HL-60/S4 treated with phorbol 12-myristate 13-acetate at 8.2 ng/mL for 4 days and 3 days (cell line): ENCODE measurements around the gene ZSCAN1.
"Not testable (repeated sequence)": the region's sequence is repeated elsewhere in the genome, so short reads cannot be mapped to it uniquely, and the experiment has no call there.

Source experiments
- in situ Hi-C: fragments of 300-500 bp; cut with MboI; formaldehyde crosslinking; loops from 2 replicates; pipeline ENCODE4 v1.15.0; 2022; ENCODE audit warnings: low sequenced_read_pairs

Gene ZSCAN1

GRCh38 chr19:58033741-58034476 lies at the start of gene ZSCAN1:
Gene ZSCAN1 (plus strand): TSS chr19:58034025. CDS start chr19:58037837, 3,812 bp downstream.
- in situ Hi-C loops, result no loop called here

- in situ Hi-C loops, result no loop called here
These were observed 41.0 kb upstream of the ZSCAN1 start for GRCh38 chr19:57992841-57993240.

GRCh38 chr19:58000677-58001076 lies 33.1 kb upstream of the ZSCAN1 start:
- in situ Hi-C loops, result no loop called here

- in situ Hi-C loops, result no loop called here
These were observed 31.9 kb upstream of the ZSCAN1 start for GRCh38 chr19:58001895-58002369.

- in situ Hi-C loops, result no loop called here
These were observed 31.2 kb upstream of the ZSCAN1 start, which contains the start of gene ZNF606 for GRCh38 chr19:58002384-58003173. Gene ZNF606 (minus strand): TSS chr19:58002820. CDS start chr19:58001319, 1,501 bp downstream.

- in situ Hi-C loops, result no loop called here
These were observed 30.5 kb upstream of the ZSCAN1 start for GRCh38 chr19:58003174-58003828.

GRCh38 chr19:58007285-58007684 lies 26.5 kb upstream of the ZSCAN1 start:
- in situ Hi-C loops, result no loop called here

- in situ Hi-C loops, result not testable (repeated sequence)
These were observed 24.9 kb upstream of the ZSCAN1 start for GRCh38 chr19:58008877-58009276.

- in situ Hi-C loops, result no loop called here
These were observed 24.5 kb upstream of the ZSCAN1 start for GRCh38 chr19:58009301-58009665.

GRCh38 chr19:58009666-58010301 lies 24.0 kb upstream of the ZSCAN1 start:
- in situ Hi-C loops, result no loop called here

- in situ Hi-C loops, result no loop called here
These were observed 23.3 kb upstream of the ZSCAN1 start for GRCh38 chr19:58010507-58010906.

GRCh38 chr19:58014141-58014540 lies 19.7 kb upstream of the ZSCAN1 start:
- in situ Hi-C loops, result no loop called here

- in situ Hi-C loops, result no loop called here
These were observed 13.7 kb upstream of the ZSCAN1 start for GRCh38 chr19:58020129-58020528.

GRCh38 chr19:58021541-58022282 lies 12.1 kb upstream of the ZSCAN1 start:
- in situ Hi-C loops, result no loop called here

GRCh38 chr19:58022283-58022660 lies 11.6 kb upstream of the ZSCAN1 start:
- in situ Hi-C loops, result no loop called here

- in situ Hi-C loops, result no loop called here
These were observed 9.2 kb upstream of the ZSCAN1 start for GRCh38 chr19:58024661-58025060.

- in situ Hi-C loops, result no loop called here
These were observed 610 bp downstream of the ZSCAN1 start for GRCh38 chr19:58034477-58034793.

GRCh38 chr19:58035863-58036262 lies 2.0 kb downstream of the ZSCAN1 start:
- in situ Hi-C loops, result no loop called here

- in situ Hi-C loops, result no loop called here
These were observed 4.3 kb downstream of the ZSCAN1 start for GRCh38 chr19:58037927-58038687.

GRCh38 chr19:58038688-58039204 lies 4.9 kb downstream of the ZSCAN1 start:
- in situ Hi-C loops, result no loop called here
